Measurements from ENCODE around the gene CYYR1. TPM values are rescaled to one million over a fixed set of nuclear protein-coding genes. Genes with fewer than 3 reads are reported as not detected.

Gene CYYR1
- total RNA-seq, 1 experiment from 2014 or later: 0.12 TPM

- ChIA-PET POLR2A (no interaction called here), CTCF (no interaction called here), RAD21 (ENCODE audit: low non-redundant PET in 1 of 2, low total read pairs in 2 of 2, uncharacterized antibody in 2 of 2, unreplicated experiment in 2 of 2) (no interaction called here)
- intact Hi-C loops (cut with micrococcal nuclease): no loop called here
- Histone ChIP-seq H3K9ac (ENCODE audit: low read length) (no peak overlapping the region), H3K9me2 (ENCODE audit: insufficient read depth) (no peaks in the 10 kb centered on the region), H3K27ac (ENCODE audit: low read depth, low read length) (no peak overlapping the region), H4K20me1 (ENCODE audit: insufficient read depth) (no peaks in the 10 kb centered on the region), H3K4me3 (replicated peaks in 1 of 2; ENCODE audit: low read depth in 1 of 2, low read length in 2 of 2) (no peak overlapping the region), H3K4me1 (ENCODE audit: control insufficient read depth in 1 of 2, insufficient read depth in 2 of 2, low read length in 2 of 2) (no peaks in the 10 kb centered on the region), H3K79me2 (ENCODE audit: insufficient read depth, low read length) (no peaks in the 10 kb centered on the region), H3K9me3 (ENCODE audit: control insufficient read depth in 1 of 2, insufficient read depth in 1 of 2, low read depth in 1 of 2, low read length in 2 of 2) (peaks cover 0 to under 1% of the 10 kb centered on the region in 2 experiments; a peak in 2 of 4 replicates), H2AFZ (ENCODE audit: low read depth, low read length, poor library complexity, severe bottlenecking) (no peak overlapping the region), H3K4me2 (ENCODE audit: low read length) (no peak overlapping the region), H3K36me3 (ENCODE audit: control insufficient read depth in 1 of 2, insufficient read depth in 2 of 2, low read length in 2 of 2) (no peaks in the 10 kb centered on the region), H3K27me3 (ENCODE audit: insufficient read depth, low read length) (no peaks in the 10 kb centered on the region)
- TF ChIP-seq CEBPB (IDR thresholded peaks at IDR 0.05; ENCODE audit: low read depth) (no peak), REST (IDR thresholded peaks at IDR 0.05; ENCODE audit: low read depth) (no peak), ATF3 (IDR thresholded peaks at IDR 0.05) (no peak), ZNF274 (IDR thresholded peaks at IDR 0.05; ENCODE audit: low read depth, low read length) (no peak), EZH2phosphoT487 (IDR thresholded peaks at IDR 0.05; ENCODE audit: borderline replicate concordance) (no peak), MAX (IDR thresholded peaks at IDR 0.05) (no peak), POLR2AphosphoS5 (IDR thresholded peaks at IDR 0.05; ENCODE audit: low read depth, low read length) (no peak), SIN3A (IDR thresholded peaks at IDR 0.05; ENCODE audit: low read depth) (no peak), EGR1 (IDR thresholded peaks at IDR 0.05; ENCODE audit: low read depth) (no peak), SP1 (IDR thresholded peaks at IDR 0.05; ENCODE audit: low read depth) (no peak), RAD21 (IDR thresholded peaks at IDR 0.05; ENCODE audit: low read depth) (no peak), JUND (IDR thresholded peaks at IDR 0.05) (no peak), SRF (IDR thresholded peaks at IDR 0.05; ENCODE audit: low read depth) (no peak), ZFX (IDR thresholded peaks at IDR 0.05) (no peak), CTCF (IDR thresholded peaks at IDR 0.05 in 2 of 3, conservative IDR thresholded peaks at IDR 0.05 in 1 of 3; ENCODE audit: borderline replicate concordance in 1 of 3, insufficient read depth in 1 of 3, low read depth in 2 of 3, low read length in 2 of 3) (no peak), POLR2A (IDR thresholded peaks at IDR 0.05; ENCODE audit: borderline replicate concordance, extremely low read depth, insufficient read depth, insufficient read length) (no peak), CBX3 (IDR thresholded peaks at IDR 0.05; ENCODE audit: low read depth) (no peak), YY1 (IDR thresholded peaks at IDR 0.05; ENCODE audit: extremely low read depth, insufficient replicate concordance, low read depth, low read length) (no peak), ZBTB33 (IDR thresholded peaks at IDR 0.05; ENCODE audit: extremely low read depth, insufficient replicate concordance, low read length) (no peak), TCF7L2 (IDR thresholded peaks at IDR 0.05; ENCODE audit: borderline replicate concordance, extremely low read depth, insufficient read depth, insufficient read length) (no peak)
- DNase-seq (ENCODE audit: low read depth, low spot score) (no peak), ATAC-seq (no peak)
- BruUV-seq (replicated peaks): no TSS peak
Measured at GRCh38 chr21:26534517-26534916, 38.6 kb downstream of the CYYR1 start.
